ENCODE data around the gene NSF. TPM values are rescaled to one million over a fixed set of nuclear protein-coding genes. Genes with fewer than 3 reads are reported as not detected.

Gene NSF
- total RNA-seq, 4 donors from 2014 or later: 28.9 to 61.9 (median 45.7) TPM

DNA sequence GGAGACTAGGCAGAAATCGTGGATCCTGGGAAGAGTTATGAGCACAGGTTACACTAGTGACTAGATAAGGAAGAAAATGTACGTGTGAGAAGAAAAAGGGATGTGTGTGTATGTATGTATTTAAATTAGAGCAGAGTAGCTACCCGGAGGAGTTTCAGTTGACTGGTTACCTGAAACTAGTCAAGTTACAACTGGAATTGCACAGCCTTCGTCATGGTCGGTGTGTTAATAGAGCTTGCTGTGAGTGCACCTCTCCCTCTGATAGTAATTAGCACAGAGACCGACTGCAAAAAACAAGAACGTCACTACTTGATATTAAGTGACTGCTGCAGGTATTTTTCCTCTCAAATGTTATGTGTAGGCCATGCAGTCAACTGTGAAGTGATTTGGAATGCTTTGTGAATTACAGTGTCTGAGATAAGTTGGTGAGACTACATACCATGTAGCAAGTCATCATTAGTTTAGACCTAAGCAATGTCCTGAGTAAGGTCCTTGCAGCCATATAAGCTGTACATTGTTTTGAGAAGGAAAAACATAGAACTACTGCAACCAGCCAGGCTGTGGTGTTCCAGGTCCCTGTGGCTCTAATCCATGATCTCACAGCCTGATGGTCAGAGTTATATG is 132.3 kb downstream of the NSF start:
- Histone ChIP-seq H3K4me3 (replicated peaks in 1 of 3) (no peak overlapping the region), H3K9me3 (no peaks in the 10 kb centered on the region), H3K4me1 (peaks cover 3 to 13% of the 10 kb centered on the region in 2 donors), H3K27me3 (no peaks in the 10 kb centered on the region), H3K27ac (peak overlapping the region in 2 of 3 donors; percentile 3 to 22), H3K36me3 (peaks cover 0 to 3% of the 10 kb centered on the region in 2 donors)
- intact Hi-C loops (cut with DNase I): no loop called here
- DNase-seq: peak; percentile 27 to 44
- WGBS, 2 donors: 19 to 45% methylated on average over 7 of the region's 7 CpGs
- TF ChIP-seq CTCF (IDR thresholded peaks at IDR 0.05): no peak

DNA sequence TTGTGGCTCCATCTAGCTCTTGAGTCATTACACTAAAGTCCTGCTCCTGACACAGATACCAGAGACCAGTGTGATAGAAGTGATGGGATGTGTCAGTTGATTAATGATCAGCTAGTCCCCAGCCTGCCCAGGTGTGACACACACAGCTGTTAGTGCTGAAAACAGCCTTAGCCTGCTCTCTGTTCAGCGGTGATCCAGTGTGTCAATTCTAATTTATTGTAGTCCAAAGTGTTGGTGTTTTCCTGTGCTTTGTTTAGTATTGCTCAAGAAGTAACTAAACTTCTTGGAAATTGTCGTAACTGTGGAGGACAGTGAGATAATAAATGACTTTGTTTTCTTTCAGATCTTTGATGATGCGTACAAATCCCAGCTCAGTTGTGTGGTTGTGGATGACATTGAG is 135.7 kb downstream of the NSF start:
- 94 to 98% methylated on average over 3 of the region's 3 CpGs for WGBS, 2 donors
- intact Hi-C loops (cut with DNase I): no loop called here
- Histone ChIP-seq H3K9me3 (no peaks in the 10 kb centered on the region), H3K36me3 (no peaks in the 10 kb centered on the region), H3K27ac (no peak overlapping the region), H3K27me3 (no peaks in the 10 kb centered on the region), H3K4me3 (replicated peaks in 1 of 3) (no peak overlapping the region), H3K4me1 (peaks cover 0 to 7% of the 10 kb centered on the region in 2 donors)
- TF ChIP-seq POLR2A (IDR thresholded peaks at IDR 0.05): no peak
- TF ChIP-seq CTCF (IDR thresholded peaks at IDR 0.05): no peak
- DNase-seq: no peak

GRCh38 chr17:46727572-46728348 is 137.3 kb downstream of the NSF start:
- Histone ChIP-seq H3K4me3 (replicated peaks in 1 of 3) (no peak overlapping the region), H3K27ac (no peak overlapping the region), H3K4me1 (peaks cover 0 to 2% of the 10 kb centered on the region in 2 donors), H3K9me3 (no peaks in the 10 kb centered on the region), H3K36me3 (no peaks in the 10 kb centered on the region), H3K27me3 (no peaks in the 10 kb centered on the region)
- 92 to 97% methylated on average over 4 of the region's 4 CpGs for WGBS, 2 donors
- no peak for DNase-seq
- intact Hi-C loops (cut with DNase I): no loop called here
- no peak for TF ChIP-seq CTCF (IDR thresholded peaks at IDR 0.05)
- no peak for TF ChIP-seq POLR2A (IDR thresholded peaks at IDR 0.05)

GRCh38 chr17:46730026-46730425 is 139.6 kb downstream of the NSF start:
- 97 to 98% methylated on average over 2 of the region's 2 CpGs for WGBS, 2 donors
- Histone ChIP-seq H3K27me3 (no peaks in the 10 kb centered on the region), H3K4me3 (replicated peaks in 1 of 3) (no peak overlapping the region), H3K4me1 (no peaks in the 10 kb centered on the region), H3K27ac (no peak overlapping the region), H3K9me3 (no peaks in the 10 kb centered on the region), H3K36me3 (no peaks in the 10 kb centered on the region)
- DNase-seq: no peak
- TF ChIP-seq POLR2A (IDR thresholded peaks at IDR 0.05) (no peak), CTCF (IDR thresholded peaks at IDR 0.05) (no peak)
- intact Hi-C loops (cut with DNase I): no loop called here

DNA sequence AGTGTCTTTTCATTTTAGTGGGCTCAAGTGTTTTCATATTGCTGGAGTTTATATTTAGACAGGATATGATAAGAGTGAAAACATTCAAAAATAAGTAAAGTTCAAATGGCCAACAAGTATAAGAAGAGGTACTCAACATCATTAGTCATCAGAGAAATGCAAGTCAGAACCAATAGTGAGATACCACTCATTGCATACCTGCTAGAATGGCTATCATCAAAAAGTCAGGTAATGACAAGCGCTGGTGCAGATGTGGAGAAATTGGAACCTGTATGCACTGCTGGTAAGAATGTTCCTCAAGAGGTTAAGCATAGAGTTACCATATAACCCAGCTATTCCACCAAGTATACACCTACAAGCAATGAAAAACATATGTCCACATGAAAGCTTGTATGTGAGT is 140.2 kb downstream of the NSF start:
- Histone ChIP-seq H3K4me3 (replicated peaks in 1 of 3) (no peak overlapping the region), H3K9me3 (no peaks in the 10 kb centered on the region), H3K36me3 (no peaks in the 10 kb centered on the region), H3K4me1 (no peaks in the 10 kb centered on the region), H3K27me3 (no peaks in the 10 kb centered on the region), H3K27ac (no peak overlapping the region)
- TF ChIP-seq CTCF (IDR thresholded peaks at IDR 0.05): no peak
- no peak for TF ChIP-seq POLR2A (IDR thresholded peaks at IDR 0.05)
- 94 to 98% methylated on average over 1 of the region's 1 CpG for WGBS, 2 donors
- intact Hi-C loops (cut with DNase I): no loop called here
- no peak for DNase-seq
